Measurements from ENCODE around the gene CARD11.

Gene CARD11

GRCh38 chr7:2905500-2905899 is 138.2 kb downstream of the CARD11 start:
- no peak for DNase-seq (ENCODE audit: low spot score)

DNA sequence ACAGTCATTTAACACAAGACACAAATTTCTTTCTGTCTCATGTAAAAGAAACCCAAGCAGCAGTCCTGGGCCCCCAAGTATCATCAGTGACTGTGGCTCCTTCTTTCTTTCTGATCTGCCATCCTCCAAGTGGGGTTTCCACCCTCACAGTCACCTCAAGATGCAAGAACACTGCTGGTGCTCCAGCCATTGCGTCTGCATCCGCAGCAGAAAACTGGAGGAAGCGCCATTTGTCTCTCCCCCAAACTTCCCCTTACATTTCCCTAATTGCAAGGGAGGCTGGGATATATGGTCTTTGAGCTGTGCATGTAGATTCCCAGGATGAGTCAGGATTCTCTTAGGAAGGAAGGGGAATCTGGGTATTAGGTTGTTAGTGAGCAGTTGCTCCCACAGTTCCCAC is 138.6 kb downstream of the CARD11 start:
- no peak for DNase-seq (ENCODE audit: low spot score)

GRCh38 chr7:2904202-2904601 is 139.5 kb downstream of the CARD11 start:
- DNase-seq (ENCODE audit: low spot score) = no peak

- peak; percentile 80 for DNase-seq (ENCODE audit: low spot score)
These were observed 139.9 kb downstream of the CARD11 start for GRCh38 chr7:2903682-2904162.

DNA sequence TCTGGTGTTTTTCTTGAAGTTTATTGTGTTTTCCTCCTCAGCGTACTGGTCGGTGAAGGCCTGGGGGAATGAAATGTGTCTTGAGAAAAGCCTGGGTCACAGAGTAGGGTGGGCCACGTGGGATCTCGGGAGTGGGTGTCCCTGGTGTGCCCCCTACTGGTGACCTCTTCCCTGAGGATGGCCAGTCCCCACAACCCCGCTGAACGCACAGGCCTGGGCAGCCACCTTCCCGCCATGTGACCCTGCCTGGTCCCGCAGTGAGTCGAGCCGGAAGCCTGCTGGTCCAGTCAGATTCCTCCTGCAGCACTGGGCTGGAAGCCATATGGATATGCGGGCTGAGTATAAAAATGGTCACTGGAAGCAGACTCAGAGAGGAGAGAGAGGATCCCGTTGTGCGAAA is 146.6 kb downstream of the CARD11 start:
- no peak for DNase-seq (ENCODE audit: low spot score)

DNA sequence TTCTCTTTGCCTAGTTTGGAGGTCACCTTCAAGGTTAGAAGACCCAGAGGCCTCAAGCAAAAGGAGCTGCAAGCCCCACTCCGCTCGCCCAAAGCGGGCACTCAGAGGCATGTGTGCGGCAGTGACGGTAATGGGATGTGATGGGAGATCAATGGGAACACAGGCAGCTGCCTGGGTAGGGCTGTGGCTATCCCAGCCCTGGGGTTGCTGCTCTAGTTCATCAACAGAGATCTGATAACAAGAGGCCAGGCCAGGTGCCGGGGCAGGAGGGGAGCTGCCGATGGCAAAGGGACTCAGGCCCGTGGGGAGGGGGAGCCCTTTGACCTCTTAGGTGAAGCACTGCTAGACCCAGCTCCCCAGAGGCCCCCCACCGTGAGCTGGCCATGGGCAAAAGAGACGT is 147.5 kb downstream of the CARD11 start:
- DNase-seq (ENCODE audit: low spot score) = no peak

- DNase-seq (ENCODE audit: low spot score) = no peak
These were observed 149.3 kb downstream of the CARD11 start for GRCh38 chr7:2894118-2894940.

- DNase-seq (ENCODE audit: low spot score) = no peak
These were observed 150.2 kb downstream of the CARD11 start for GRCh38 chr7:2893411-2893861.

- no peak for DNase-seq (ENCODE audit: low spot score)
These were observed 151.1 kb downstream of the CARD11 start for GRCh38 chr7:2892549-2892948.

DNA sequence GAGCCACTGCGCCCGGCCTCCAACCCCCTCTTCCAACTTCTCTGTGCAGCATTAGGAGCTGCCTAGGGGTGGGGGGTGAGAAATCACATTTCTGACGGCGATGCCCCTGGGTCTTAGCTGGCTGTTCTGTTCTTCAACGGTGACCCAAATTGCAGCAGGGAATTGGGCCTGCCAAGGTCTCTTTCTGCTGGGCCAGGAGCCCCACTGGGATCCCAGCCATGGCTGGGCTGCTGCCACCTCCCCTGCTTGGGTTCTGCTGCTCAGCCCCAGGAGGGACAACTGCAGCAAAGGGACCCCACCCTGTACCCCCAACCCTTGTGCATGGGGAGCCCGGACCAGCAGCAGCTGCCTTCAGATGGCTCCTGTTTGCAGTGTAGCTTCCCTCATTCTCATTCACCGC is 155.9 kb downstream of the CARD11 start:
- no peak for DNase-seq (ENCODE audit: low spot score)

GRCh38 chr7:2886900-2887299 is 156.8 kb downstream of the CARD11 start:
- DNase-seq (ENCODE audit: low spot score) = peak; percentile 92

GRCh38 chr7:2886391-2886790 is 157.3 kb downstream of the CARD11 start:
- no peak for DNase-seq (ENCODE audit: low spot score)

DNA sequence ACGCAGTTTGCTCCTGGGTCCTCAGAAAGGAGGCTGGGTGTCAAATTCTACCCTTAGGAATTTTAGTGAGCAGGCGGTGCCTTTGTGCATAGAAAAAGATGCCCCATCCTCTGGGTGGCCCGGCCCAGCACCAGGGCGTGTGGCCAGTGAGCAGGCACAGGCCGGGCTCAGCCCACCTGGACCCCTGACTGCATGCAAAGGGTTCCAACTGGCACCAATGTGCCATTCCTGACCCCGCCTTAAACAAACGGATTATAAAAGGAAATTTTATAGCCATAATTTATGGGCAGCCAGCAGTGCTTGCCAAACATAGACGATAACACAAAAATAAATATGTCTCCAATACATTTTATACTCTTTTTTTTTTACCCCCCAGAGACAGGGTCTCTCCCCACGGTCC is 159.5 kb downstream of the CARD11 start:
- DNase-seq (ENCODE audit: low spot score) = no peak

DNA sequence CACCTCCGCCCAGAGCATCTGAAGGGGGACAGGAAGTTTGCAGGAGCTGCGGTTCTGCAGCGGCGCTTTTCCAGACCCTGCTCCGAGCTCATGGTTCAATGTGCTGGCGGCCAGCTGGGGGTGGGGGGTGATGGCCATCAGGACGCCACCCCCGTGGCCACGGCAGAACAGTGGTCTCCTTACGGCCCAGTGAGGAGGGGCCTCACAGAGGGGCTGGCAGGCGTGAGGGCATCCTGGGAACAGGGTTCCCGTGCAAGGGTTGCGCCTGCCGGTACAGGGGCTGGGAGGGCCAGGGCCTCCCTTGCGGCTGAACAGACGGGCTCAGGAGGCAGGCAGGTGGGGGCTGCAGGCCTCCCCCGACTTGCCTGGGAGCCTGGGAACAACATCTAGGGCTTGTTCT is 160.6 kb downstream of the CARD11 start:
- DNase-seq (ENCODE audit: low spot score) = no peak

- no peak for DNase-seq (ENCODE audit: low spot score)
These were observed 161.6 kb downstream of the CARD11 start for GRCh38 chr7:2882111-2882510.

DNA sequence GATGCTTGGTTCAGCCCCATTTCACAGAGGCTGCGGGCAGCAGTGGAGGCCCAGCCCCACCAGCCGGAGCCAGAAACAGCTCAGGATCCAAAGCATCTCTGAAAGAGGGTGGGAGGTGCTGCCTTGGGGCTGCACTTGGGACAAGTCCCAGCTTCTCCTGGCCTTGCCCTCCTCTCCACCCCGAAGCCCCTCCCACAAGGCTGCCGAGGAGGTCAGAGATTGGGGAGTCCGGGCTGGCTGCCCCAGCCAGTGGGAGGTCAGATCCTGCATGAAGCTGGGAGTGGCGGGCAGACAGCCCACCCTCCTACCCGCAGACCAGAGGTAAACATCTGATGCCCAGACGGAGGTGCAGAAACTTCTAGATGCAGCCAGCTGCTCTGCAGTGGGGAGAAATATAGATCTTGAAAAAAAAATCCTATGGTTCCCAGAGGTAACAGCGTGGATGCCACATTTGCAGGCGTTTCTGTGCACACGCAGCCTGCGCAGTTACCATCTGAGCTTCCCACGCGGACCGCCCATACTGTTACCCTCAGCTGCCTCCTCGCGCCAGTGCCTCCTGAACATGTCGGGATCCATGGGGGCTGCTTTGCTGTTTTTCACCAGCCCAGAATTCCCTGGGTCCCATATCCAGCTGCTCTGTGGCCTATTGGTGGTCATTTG is 162.7 kb downstream of the CARD11 start:
- DNase-seq (ENCODE audit: low spot score) = no peak

GRCh38 chr7:2880051-2880450 is 163.6 kb downstream of the CARD11 start:
- no peak for DNase-seq (ENCODE audit: low spot score)

GRCh38 chr7:2879354-2879753 is 164.3 kb downstream of the CARD11 start:
- no peak for DNase-seq (ENCODE audit: low spot score)

GRCh38 chr7:2878306-2878705 is 165.4 kb downstream of the CARD11 start:
- no peak for DNase-seq (ENCODE audit: low spot score)

DNA sequence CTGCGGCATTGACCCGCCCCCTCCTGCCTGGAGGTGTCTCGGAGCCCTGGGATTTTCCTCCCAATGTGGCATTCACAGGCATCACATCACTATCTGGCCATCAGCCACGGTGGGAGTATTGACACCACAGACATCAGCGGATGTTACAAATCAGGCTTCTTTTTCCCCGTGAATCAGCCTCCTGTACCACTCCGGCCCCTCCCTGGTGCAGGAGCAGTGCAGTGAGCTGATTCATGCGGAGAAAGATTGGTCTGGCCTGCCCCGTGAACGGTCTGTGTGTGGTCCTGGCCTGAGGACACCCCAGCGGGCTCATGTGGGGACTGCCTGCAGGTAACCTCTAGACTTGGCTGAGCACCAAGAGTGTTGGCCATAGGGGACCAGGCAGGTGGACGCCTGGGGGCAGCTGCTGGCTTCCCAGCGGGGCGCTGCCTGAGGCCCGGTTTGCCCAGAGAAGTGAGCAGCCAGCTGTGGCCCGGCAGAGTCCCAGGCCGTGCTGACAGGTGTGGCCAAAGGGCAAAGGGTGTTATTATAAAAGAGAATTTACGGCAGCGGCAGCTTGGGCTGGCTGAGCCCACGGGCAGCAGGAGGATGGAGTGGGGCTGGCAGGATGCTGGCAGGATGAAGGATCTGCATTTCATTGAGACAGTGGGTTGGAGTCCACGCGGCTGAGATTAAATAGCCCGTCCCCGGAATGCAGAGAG is 167.5 kb downstream of the CARD11 start:
- DNase-seq (ENCODE audit: low spot score) = no peak

- no peak for DNase-seq (ENCODE audit: low spot score)
These were observed 169.7 kb downstream of the CARD11 start for GRCh38 chr7:2873686-2874551.

- no peak for DNase-seq (ENCODE audit: low spot score)
These were observed 170.5 kb downstream of the CARD11 start for GRCh38 chr7:2873146-2873545.

Data from HuH-7 (cell line).